Hippocampal formation (tissue), 2 donors: ENCODE data around the gene RMI2.
"Not testable (repeated sequence)": the region's sequence is repeated elsewhere in the genome, so short reads cannot be mapped to it uniquely, and the experiment has no call there.

Experiments
- DNase-seq, 2 donors: peaks; one replicate each; lab custom pipeline; 2025; lab: John Stamatoyannopoulos, UW

The RMI2 gene

DNA sequence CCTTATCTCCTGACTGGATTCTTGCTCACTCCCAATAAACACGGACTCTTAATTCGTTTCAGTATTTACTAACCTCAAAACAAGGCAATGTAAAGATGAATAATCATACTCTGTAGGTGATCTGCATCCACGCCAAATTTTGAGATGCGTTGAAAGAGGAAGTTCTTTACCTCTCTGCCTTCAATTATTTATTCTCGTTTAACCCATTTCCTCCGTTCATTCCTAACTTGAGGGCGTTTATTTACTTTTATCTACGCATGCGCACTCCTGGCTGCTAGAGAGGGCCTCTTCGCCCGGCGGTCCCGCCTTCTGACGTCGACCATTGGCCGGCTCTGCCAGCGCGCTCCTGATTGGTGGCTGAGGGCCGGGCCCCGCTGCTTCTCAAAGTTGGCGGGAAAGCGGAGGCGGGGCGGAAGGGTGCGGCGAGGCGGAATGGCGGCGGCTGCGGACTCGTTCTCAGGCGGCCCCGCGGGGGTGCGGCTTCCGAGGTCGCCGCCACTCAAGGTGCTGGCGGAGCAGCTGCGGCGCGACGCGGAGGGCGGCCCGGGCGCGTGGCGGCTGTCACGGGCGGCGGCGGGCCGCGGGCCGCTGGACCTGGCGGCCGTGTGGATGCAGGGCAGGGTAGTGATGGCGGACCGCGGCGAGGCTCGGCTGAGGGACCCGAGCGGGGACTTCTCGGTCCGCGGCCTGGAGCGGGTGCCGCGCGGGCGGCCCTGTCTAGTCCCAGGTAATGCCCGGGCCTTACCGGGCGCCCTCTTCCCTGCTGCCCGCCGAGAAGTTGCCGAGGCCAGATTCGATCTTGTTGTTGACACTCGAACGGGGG is at the start of gene RMI2:
TSS of gene RMI2 (plus strand) at position 420 of the 823 bp plus-strand sequence. CDS start at position 433, 13 bp downstream.
- peak; percentile 87 to 93 for DNase-seq

DNA sequence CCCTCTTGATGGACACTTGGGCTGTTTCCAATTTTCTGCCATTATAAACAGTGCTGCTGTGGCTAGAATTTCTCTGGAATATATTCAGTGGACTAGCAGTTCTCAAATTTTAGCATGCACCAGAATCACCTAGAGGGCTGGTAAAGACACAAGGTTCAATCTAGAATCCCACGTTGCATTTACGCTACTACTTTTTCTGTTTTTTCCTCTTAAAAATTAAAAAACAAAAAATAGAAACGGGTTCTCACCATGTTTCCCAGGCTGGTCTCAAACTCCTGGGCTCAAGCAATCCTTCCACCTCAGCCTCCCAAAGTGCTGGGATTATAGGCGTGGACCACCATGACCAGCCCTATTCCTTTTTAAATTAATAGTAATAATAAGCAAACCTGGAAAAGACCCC is 49.6 kb upstream of the RMI2 start:
- DNase-seq, result no peak

DNA sequence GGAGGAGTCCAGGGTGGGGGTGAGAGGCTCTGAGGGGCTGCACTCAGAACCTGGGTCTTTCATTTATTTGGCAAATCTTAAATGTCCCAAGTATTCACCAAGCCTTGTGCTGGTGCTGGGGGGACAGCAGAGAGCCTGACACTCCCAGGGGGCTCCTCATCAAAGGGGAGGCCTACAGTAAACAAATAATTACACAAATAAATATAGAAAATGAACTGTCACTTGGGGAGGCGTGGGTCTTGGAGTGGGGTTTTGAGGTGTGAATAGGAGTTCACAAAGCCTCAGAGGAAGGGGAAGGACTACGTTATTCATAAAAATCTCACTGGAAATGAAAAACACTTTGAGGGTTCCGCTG is 48.9 kb upstream of the RMI2 start:
- DNase-seq, result no peak

DNA sequence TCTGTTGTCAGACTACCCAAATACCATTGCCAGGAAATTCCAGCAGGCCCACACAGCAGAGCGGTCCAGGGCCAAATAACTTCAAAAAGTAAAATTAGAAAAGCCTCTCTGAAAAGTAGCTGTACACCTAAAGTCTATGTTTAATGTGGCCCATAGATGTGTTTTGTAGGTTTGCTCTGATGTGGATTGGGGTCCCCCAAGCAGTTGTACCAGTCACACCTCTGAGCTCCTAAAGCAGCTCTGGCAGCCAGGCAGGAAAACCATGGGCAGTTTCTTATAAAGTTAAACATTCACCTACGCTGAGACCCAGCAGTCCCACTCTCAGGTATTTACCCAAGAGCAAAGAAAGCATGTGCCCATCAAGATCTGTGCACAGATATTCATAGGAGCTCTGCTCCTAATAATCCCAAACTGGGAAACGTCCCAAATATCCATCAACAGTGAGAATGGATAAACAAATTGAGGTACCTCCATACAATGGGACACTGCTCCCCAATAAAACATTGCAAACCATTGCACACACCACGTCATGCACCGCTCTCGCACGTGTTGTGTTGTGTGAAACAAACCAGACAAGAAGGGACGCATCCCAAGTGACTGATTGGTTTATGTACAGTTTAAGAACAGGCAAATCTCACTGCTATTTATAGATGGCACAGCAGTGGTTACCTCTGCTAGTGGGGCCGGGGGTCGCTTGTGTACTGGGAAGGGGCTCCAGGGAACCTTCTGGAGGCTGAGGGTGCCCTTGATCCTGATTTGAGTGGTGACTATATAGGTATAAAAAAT is 48.4 kb upstream of the RMI2 start:
- DNase-seq, result no peak

DNA sequence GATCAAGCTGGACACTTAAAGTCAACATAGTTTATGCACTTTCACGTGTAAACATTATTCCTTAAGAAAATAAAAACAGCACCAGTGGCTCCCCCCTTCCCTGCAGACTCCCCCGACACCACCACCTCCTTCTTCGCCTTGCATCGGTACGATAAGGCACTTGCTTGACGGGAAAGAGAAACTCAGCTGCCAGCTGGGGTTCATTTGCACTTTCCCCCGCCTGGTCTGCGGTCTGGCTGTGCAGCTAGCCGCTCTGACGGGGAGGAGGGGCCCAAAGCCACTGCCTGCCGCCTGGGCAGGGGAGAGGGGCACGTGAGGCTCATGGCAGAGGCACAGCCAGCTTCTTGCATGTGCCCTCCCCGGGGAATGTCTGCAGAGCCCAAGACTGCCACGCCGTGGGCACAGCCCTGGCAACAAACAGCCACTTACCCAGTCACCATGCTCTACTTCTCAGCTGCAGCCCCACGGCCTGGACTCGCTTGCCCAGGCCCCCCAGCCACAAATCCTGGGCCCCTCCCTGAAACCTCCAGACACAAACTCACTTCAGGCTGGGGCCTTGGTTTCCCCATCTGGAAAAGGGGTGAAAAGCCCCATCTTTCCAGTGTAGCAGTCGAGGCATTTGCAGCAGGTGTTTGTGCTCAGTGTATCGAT is 47.6 kb upstream of the RMI2 start:
- DNase-seq, result peak; percentile 48 to 64

DNA sequence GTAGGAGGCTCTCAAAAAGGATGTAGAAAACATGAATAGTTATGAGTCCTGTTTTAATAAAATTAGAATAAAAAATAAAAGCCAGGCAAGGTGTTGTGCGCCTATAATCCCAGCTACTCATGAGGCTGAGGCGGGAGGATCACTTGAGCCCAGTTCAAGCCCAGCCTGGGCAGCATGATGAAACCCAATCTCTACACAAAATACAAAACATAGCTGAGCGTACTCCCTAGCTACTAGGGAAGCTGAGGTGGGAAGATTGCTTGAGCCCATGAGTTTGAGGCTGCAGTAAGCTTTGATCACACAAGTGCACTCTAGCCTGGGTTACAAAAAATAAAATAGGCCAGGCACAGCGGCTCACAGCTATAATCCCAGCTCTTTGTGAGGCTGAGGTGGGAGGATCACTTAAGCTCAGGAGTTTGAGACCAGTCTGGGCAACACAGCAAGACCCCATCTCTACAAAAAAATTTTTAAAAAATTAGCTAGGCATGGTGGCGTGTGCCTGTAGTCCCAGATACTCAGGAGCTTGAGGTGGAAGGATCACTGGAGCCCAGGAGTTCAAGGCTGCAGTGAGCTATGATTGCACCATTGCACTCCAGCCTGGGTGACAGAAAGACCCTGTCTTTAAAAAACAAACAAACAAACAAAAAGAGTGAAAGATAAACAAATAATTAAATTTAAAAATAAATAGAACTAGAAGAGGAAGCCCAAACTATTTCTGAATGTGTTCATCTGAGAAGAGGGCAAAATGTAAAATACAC is 46.9 kb upstream of the RMI2 start:
- DNase-seq, result no peak

DNA sequence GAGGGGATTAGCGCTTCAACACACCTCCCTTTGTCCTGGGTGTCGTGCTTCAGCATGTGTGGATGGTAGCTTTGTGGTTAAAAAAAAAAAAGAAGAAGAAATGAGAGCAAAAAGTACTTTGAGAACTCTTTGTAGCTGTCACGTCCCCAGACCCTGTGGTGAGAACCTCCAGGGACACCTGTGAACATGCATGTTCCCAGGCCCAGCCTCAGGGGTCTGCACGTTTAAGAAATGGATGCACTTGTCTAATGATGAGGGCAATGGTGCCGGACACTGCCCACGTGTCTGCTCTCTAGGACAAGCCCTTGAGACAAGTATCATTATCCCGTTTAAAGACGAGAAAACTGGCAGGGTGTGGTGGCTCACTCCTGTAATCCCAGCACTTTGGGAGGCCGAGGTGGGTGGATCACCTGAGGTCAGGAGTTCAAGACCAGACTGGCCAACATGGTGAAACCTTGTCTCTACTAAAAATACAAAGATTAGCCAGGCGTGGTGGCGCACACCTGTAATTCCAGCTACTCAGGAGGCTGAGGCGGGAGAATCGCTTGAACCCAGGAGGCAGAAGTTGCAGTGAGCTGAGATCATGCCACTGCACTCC is 46.2 kb upstream of the RMI2 start:
- not testable (repeated sequence) for DNase-seq

DNA sequence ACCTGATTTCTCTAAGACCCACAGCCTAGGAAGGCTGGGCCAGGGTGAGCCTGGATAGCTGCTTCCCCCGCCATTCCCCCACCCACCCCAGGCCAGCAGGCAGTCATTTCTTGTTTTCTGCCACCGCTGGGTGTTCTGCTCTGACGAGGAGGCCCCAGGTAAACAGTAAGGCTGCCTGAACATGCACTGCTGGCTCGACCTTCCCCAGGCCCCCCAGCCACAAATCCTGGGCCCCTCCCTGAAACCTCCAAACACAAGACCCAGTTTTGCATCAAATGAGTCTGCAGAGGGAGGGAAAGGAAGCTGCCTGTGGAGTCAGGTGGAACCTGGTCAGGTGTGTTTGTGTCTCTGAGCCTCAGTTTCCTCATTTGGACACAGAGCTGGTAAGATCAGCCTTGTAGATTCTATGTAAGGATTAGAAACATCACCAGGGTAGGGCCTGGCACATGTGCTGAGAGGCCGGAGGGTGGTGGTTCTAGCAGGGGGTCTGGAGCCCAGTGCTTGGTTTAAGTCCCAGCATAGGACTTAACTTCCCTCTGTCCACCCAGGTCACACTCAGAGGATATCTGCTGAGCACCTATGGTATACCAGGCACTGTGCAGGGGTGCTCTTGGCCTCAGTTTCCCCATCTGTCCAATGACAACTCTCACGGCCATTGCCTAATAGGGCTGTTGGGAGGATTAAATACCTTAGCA is 45.2 kb upstream of the RMI2 start:
- DNase-seq, result no peak

DNA sequence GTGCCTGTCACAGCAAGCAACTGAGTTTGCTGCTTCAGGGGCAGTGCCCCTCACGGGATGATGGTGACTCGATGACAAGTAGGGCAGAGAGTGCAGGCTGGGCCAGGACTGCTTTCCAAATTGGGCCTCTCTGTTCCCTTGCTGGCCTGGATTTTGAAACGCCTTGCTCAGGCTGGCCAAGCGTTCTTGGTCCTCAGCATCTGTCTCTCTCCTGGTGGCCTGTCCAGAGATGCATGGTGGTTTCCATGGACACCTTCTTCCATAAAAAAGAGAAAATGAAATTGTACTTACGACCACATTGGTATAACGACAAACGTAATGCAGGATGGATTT is 44.7 kb upstream of the RMI2 start:
- no peak for DNase-seq

DNA sequence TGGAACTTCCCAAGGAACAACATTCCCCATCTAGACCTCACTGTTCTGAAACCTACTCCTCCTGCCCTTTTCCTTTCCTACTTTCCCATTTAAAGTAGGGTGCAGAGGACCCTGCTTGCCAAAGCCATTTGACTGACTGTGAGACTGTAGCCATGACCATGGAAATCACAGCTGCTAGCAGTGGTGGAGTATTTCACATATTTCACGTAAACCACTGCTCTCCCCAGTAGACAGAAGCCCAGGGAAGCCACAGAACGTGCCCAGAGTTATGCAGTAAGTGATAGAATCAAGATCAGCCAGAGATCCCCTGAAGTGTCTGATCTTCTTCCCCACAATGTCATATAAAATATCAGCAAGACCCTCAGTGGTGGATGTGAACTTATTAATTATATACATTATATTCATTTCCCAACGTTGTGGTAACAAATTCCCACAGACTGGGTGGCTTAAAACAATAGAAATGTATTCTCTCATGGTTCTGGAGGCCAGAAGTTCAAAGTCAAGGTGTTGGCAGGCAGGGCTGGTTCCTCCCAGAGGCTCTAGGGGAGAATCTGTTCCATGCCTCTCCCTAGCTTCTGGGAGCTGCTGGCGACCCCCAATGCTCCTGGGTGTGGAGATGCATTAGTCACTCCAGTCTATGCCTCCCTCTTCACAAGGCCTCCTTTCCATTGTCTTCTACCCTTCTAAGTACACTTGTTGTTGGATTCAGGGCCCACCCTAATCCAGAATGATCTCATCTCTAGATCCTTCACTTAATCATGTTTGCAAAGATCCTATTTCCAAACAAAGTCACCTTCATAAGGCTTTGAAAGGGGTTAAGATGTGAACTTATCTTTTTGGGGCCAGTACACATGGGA is 43.4 kb upstream of the RMI2 start:
- DNase-seq, result no peak

DNA sequence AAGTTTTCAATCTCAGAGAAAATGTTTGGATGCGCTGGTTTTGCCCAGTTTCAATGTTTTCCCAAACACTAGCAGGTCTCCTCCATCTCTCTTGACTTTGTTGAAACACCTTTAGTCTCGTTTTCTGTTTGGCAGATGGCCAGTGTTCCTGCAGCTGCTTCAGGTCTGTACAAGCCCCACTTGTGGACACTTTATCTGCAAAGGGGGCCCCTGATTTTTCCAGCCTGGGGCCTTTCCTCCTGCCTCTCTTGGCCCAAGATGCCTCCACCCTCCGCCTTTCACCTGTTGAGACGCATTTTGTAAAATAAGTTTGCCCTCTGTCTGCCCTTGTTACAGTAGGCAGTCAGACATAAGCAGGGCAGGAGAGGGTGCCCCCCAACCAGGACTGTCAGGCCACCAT is 42.3 kb upstream of the RMI2 start:
- DNase-seq, result no peak

DNA sequence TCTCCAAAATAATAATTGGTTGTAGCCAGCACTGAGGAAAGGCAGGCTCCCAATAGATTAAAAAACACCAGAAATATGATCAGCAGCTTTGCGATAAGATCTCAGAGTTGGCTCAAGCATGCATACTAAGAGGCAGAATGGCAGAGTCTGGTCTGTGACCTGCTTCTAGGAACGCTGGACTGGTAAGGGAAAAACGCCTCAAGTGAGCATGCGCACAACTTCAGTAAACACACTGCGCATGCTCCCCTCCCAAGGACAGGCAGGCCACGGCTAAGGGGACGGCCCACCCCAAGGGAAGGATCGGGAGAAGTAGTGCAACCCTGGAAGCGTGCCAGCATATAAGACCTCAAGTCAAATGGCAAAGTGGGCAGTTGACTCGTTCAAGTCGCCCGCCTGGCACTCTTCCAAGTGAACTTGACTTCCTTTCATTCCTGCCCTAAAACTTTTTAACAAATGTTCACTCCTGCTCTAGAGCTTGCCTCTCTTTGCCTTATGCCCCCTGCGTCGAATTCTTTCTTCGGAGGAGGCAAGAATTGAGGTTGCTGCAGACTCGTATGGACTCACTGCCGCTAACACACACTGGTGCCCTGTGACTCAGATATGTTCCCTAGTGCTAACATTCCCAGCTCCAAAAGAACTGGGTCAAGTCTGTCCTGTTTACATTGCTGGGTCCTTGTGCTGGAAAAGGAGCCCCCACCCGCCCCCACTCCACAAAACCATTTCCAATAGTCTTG is 41.7 kb upstream of the RMI2 start:
- DNase-seq, result no peak

DNA sequence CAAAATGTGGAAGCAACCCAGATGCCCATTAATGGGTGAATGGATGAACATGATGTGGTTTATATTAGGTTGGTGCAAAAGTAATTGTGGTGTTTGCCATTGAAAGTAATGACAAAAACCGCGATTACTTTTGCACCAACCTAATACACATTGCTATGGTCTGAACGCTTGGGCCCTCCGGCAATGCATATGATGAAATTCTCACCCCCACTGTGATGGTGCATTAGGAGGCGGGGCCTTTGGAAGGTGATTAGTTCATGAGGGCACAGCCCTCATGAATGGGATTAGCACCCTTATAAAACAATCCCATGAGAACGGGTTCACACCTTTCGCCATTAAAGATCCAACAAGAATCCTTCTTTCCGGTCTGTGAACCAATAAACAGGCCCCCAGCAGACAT is 38.9 kb upstream of the RMI2 start:
- no peak for DNase-seq

DNA sequence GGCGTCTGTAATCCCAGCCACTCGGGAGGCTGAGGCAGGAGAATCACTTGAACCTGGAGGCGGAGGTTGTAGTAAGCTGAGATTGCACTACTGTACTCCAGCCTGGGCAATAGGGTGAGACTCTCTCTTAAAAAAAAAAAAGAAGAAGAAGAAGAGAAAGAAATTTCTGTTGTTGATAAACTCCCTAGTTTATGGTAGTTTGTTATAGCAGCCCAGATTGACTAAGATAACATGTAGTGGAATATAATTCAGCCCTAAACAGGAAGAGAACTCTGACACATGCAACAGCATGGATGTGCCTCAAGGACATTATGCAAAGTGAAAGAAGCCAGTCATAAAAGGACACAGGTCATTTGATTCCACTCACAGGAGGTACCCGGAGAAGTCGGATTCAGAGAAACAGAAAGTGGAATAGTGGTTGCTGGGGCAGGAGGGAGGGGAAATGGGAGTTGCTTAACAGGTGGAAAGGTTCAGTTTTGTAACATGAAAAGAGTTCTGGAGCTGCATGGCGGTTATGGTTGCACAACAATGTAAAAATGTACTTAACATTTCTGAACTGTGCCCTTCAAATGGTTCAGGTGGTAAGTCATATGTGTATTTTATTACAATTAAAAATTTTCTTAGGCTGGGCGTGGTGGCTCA is 38.1 kb upstream of the RMI2 start:
- no peak for DNase-seq

DNA sequence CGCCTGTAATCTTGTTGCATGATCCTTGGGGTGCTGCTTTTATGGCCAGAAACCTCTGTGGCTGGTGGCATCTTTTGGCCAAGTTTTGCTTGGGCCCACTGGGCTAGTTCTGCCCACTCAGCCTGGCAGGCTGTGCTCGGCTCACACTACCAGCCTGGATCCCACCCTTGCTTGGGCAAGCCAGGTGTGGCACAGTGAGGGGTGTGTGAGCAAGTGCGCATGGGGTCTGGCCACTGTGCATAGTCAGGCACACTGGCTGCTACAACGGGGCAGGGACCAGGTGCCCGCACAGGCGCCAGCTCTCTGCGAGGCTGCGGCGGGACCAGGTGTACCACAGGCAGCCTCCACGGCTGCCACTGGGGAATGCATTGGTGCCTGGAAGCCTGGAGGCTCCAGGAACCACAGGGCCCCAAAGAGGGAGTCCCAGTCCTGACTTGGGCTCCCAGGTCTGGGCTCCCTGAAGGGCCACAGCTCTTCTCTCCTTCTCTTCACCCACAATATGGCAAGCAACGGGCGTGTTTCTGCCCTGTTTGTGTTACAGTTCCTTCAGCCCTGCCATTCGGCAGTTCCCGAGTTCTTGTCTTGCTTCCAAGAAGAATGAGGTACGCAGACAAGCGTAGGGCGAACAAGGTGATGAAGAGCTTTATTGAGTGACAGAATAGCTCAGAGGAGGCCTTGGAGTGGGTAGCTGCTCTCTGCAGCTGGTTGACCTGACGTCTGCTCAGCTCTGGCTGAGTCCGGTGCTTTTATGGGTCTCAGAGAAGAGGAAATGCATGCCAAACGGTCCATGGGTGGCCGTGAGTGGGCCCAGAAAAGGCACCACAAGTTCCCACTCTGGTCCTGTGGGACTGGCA is 37.4 kb upstream of the RMI2 start:
- DNase-seq, result no peak

DNA sequence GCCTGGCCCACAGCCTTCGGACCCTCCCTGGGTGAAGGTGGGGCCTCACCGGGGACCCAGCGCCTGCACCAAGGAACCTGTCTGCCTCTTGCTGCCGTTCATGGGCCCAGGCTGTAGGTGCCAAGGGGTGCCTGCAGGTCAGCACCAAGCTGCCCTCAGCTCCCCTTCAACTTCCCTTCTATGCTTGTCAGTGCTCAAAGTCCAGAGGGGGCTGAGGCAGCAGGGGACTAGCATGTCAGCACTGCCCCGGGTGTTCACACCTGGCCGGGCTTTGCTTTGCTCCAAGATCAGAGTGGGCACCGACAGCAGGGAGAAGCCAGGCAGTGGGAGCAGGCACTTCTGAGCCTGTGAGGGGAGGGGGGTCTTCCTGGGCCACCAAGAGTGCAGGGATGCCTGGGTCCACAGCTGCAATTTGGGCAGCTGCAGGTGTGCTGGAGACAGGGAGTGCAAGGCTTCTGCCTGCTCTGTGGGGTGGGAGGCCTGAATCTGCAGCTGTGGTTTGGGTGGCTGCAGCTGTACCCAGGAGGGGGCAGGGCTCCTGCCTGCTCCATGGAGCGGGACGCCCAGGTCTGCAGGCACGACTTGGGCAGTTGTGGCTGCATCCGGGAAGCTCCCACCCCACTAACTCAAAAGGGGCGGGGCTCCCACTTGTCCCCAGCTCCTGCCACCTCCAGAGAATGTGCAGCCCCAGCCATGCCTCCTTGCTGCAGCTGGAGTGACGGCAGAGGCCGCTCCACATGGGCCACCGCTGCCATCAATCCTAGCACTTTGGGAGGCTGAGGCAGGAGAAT is 36.6 kb upstream of the RMI2 start:
- DNase-seq, result no peak
